HCT116 (cell line): Measurements from ENCODE around the gene UQCR11. TPM values are rescaled to one million over a fixed set of nuclear protein-coding genes. Genes with fewer than 3 reads are reported as not detected.

Source experiments
- ATAC-seq: fragments of 200-7000 bp; cut with Tn5 transposase; 2 replicates; pipeline ENCODE4 v1.9.1; 2020; ENCODE audit warnings: mild to moderate bottlenecking, moderate library complexity
- BruUV-seq: library from RNA; stranded (reverse); fragments of 400-500 nt; replicated peaks from 2 replicates; lab custom pipeline; 2021; lab: Mats Ljungman, UMichigan
- CTCF ChIA-PET: fragments of 300-600 bp; sonication (Branson Sonifier 250); formaldehyde crosslinking; loops from one replicate; lab custom pipeline; 2021; ENCODE audit warnings: antibody characterized with exemption; lab: Charles Lee
- POLR2A ChIA-PET: fragments of 300-600, 350-600 bp; sonication (Branson Sonifier 250); formaldehyde crosslinking; loops from one replicate; lab custom pipeline; 2021; ENCODE audit warnings: antibody characterized with exemption; lab: Charles Lee
- RAD21 ChIA-PET, 2 experiments: fragments of 300-600 bp; sonication (Branson Sonifier 250); formaldehyde crosslinking; loops; one replicate each; lab custom pipeline; 2023; ENCODE audit warnings: low total read pairs in 2 of 2; ENCODE audit not compliant: uncharacterized antibody in 2 of 2, unreplicated experiment in 2 of 2, low non-redundant PET in 1 of 2; lab: Charles Lee
- DNase-seq: peaks from one replicate; pipeline ENCODE4 v3.0.0-alpha.2; 2010; ENCODE audit warnings: low read depth, low spot score
- H2AFZ ChIP-seq: fragments of 200-600 bp; shearing (Covaris generic), sonication (generic); 2 replicates; pipeline ENCODE4 v1.6.1; 2017; ENCODE audit warnings: low read depth, mixed run types, mixed read lengths, antibody characterized with exemption, low read length; ENCODE audit not compliant: poor library complexity, severe bottlenecking
- H3K27ac ChIP-seq: 2 replicates; pipeline ENCODE4 v1.5.1; 2012; ENCODE audit warnings: low read depth, low read length
- H3K27me3 ChIP-seq: fragments of 200-600 bp; sonication (generic); 2 replicates; pipeline ENCODE4 v1.6.1; 2016; ENCODE audit warnings: mixed run types, low read length, mixed read lengths; ENCODE audit not compliant: insufficient read depth
- H3K36me3 ChIP-seq, 2 experiments: fragments of 200-500 bp in 1 of 2; fragments of 200-600 bp in 1 of 2; sonication (Bioruptor generic) in 1 of 2; sonication (generic) in 1 of 2; 2 replicates each; pipeline versions ENCODE4 v1.5.1 to v1.6.1; 2014 to 2016; ENCODE audit warnings: low read length in 2 of 2, inconsistent platforms in 1 of 2, mixed read lengths in 1 of 2, mixed run types in 1 of 2; ENCODE audit not compliant: insufficient read depth in 2 of 2, control insufficient read depth in 1 of 2
- H3K4me1 ChIP-seq, 2 experiments: fragments of 200-600 bp in 1 of 2; sonication (generic) in 1 of 2; 2 replicates each; pipeline versions ENCODE4 v1.5.1 to v1.6.1; 2012 to 2017; ENCODE audit warnings: low read length in 2 of 2, inconsistent platforms in 1 of 2, mild to moderate bottlenecking in 1 of 2, mixed read lengths in 1 of 2, mixed run types in 1 of 2, moderate library complexity in 1 of 2; ENCODE audit not compliant: insufficient read depth in 2 of 2, control insufficient read depth in 1 of 2
- H3K4me2 ChIP-seq: fragments of 200-600 bp; sonication (generic); 2 replicates; pipeline ENCODE4 v1.6.1; 2017; ENCODE audit warnings: mixed run types, low read length, mixed read lengths
- H3K4me3 ChIP-seq, 2 experiments: fragments of 200-600 bp in 1 of 2; sonication (generic) in 1 of 2; replicated peaks in 1 of 2; 2 replicates each; pipeline ENCODE4 v1.5.1; 2011 to 2016; ENCODE audit warnings: low read length in 2 of 2, control low read depth in 1 of 2, low read depth in 1 of 2, mild to moderate bottlenecking in 1 of 2, mixed read lengths in 1 of 2, mixed run types in 1 of 2
- H3K79me2 ChIP-seq: fragments of 200-600 bp; sonication (generic); 2 replicates; pipeline ENCODE4 v1.6.1; 2017; ENCODE audit warnings: mild to moderate bottlenecking, mixed run types, low read length, moderate library complexity, mixed read lengths; ENCODE audit not compliant: insufficient read depth
- H3K9ac ChIP-seq: fragments of 200-600 bp; sonication (generic); 2 replicates; pipeline ENCODE4 v1.6.1; 2016; ENCODE audit warnings: low read length, mixed read lengths
- H3K9me2 ChIP-seq: fragments of 200-600 bp; sonication (generic), shearing (Covaris generic); 2 replicates; pipeline ENCODE4 v1.6.1; 2017; ENCODE audit warnings: mixed run types, mild to moderate bottlenecking, moderate library complexity; ENCODE audit not compliant: insufficient read depth
- H3K9me3 ChIP-seq, 2 experiments: fragments of 200-500 bp in 1 of 2; fragments of 200-600 bp in 1 of 2; sonication (Bioruptor generic) in 1 of 2; sonication (generic) in 1 of 2; 2 replicates each; pipeline ENCODE4 v1.6.1; 2014 to 2017; ENCODE audit warnings: low read length in 2 of 2, mixed read lengths in 2 of 2, inconsistent platforms in 1 of 2, low read depth in 1 of 2, mild to moderate bottlenecking in 1 of 2, mixed run types in 1 of 2, moderate library complexity in 1 of 2; ENCODE audit not compliant: control insufficient read depth in 1 of 2, insufficient read depth in 1 of 2
- H4K20me1 ChIP-seq: fragments of 200-600 bp; sonication (generic), shearing (Covaris generic); 2 replicates; pipeline ENCODE4 v1.6.1; 2017; ENCODE audit warnings: mixed run types, mild to moderate bottlenecking, moderate library complexity; ENCODE audit not compliant: insufficient read depth
- CBX3 ChIP-seq: IDR thresholded peaks from 2 replicates; pipeline ENCODE4 v1.6.1; 2012; ENCODE audit warnings: low read depth
- EGR1 ChIP-seq: IDR thresholded peaks from 2 replicates; pipeline ENCODE4 v1.6.1; 2012; ENCODE audit warnings: low read depth
- ELF1 ChIP-seq: IDR thresholded peaks from 2 replicates; pipeline ENCODE4 v1.6.1; 2012; ENCODE audit warnings: low read depth, borderline replicate concordance
- EZH2 ChIP-seq: fragments of 200-600 bp; sonication (generic); IDR thresholded peaks from 2 replicates; pipeline ENCODE4 v1.6.1; 2017; ENCODE audit warnings: antibody characterized with exemption, mixed run types
- EZH2phosphoT487 ChIP-seq: fragments of 200-600 bp; IDR thresholded peaks from 2 replicates; pipeline ENCODE4 v1.6.1; 2018; ENCODE audit warnings: antibody characterized with exemption, borderline replicate concordance
- JUND ChIP-seq: IDR thresholded peaks from 2 replicates; pipeline ENCODE4 v1.6.1; 2012
- POLR2A ChIP-seq: IDR thresholded peaks from 2 replicates; pipeline ENCODE4 v1.7.0; 2011; ENCODE audit warnings: borderline replicate concordance; ENCODE audit not compliant: insufficient read depth, insufficient read length; ENCODE audit errors: extremely low read depth
- RAD21 ChIP-seq: IDR thresholded peaks from 2 replicates; pipeline ENCODE4 v1.6.1; 2012; ENCODE audit warnings: low read depth, mild to moderate bottlenecking
- YY1 ChIP-seq: IDR thresholded peaks from 2 replicates; pipeline ENCODE4 v1.6.1; 2011; ENCODE audit warnings: low read length, low read depth, moderate library complexity, mild to moderate bottlenecking; ENCODE audit not compliant: insufficient replicate concordance; ENCODE audit errors: extremely low read depth
- intact Hi-C: fragments of 100-400 bp; cut with micrococcal nuclease; formaldehyde crosslinking; loops from 2 replicates; pipeline ENCODE4 v1.10.0; 2022
- total RNA-seq: library from RNA; stranded (reverse); gene quantifications from one replicate; pipeline ENCODE4 v1.2.1, GENCODE V29; 2021; ENCODE audit not compliant: unreplicated experiment
- TF ChIP-seq, protein P1 (sequence below), 3 experiments: fragments of 200-600 bp in 1 of 3; sonication (generic) in 1 of 3; IDR thresholded peaks in 2 of 3; conservative IDR thresholded peaks in 1 of 3; 2 replicates each; pipeline ENCODE4 v1.5.1; 2012 to 2017; ENCODE audit warnings: low read depth in 2 of 3, low read length in 2 of 3, antibody characterized with exemption in 1 of 3, borderline replicate concordance in 1 of 3, control low read depth in 1 of 3, mild to moderate bottlenecking in 1 of 3, mixed read lengths in 1 of 3, mixed run types in 1 of 3, moderate library complexity in 1 of 3; ENCODE audit not compliant: insufficient read depth in 1 of 3

UQCR11 gene
- total RNA-seq, 1 experiment from 2014 or later = 303 TPM

DNA sequence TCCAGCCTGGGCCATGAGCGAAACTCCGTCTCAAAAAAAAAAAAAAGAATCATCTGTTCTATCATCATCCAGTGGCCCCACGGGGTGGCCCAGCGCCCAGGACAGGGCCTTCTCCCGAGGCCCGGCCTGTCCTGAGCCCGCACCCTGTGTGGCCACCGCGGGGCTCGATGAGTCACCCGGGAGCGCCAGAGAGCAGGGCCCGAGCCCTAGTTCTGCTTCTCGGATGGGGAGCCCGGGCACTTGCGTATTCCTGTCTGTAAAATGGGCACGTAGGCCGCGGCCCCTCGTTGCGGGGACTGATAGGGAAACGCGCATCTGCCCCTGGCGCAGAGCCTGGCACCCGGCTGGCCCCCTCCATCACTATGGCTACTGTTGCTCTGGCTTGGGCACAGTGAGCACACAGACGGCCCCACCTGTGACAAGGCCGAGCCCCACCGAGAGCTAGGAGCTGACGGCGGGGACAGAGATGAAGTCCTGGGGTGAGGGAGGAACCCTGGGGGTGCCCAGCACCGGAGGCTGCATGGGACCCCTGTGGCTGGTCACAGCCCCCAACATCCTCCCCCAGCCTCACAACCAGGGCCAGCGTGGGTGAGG, 21.3 kb upstream of the UQCR11 start:
- intact Hi-C loops = no loop called here
- Histone ChIP-seq H3K27me3 (no peaks in the 10 kb centered on the region), H3K4me1 (no peaks in the 10 kb centered on the region), H2AFZ (no peak overlapping the region), H3K79me2 (peaks cover 7% of the 10 kb centered on the region; the same call in 1 of the 2 replicates), H3K9ac (no peak overlapping the region), H4K20me1 (no peaks in the 10 kb centered on the region), H3K27ac (no peak overlapping the region), H3K36me3 (peaks cover 8 to 24% of the 10 kb centered on the region in 2 experiments; a peak in 2 of 4 replicates), H3K9me3 (no peaks in the 10 kb centered on the region), H3K4me3 (no peak overlapping the region)
- ChIA-PET RAD21 (no interaction called here), CTCF (no interaction called here)
- no peak for DNase-seq
- no peak for ATAC-seq
- TF ChIP-seq ELF1 = no peak
- TF ChIP-seq EZH2 = no peak
- TF ChIP-seq EZH2phosphoT487 = no peak
- no peak for TF ChIP-seq JUND
- TF ChIP-seq POLR2A = no peak
- TF ChIP-seq RAD21 = no peak
- TF ChIP-seq EGR1 = no peak
- no peak for TF ChIP-seq CBX3
- TF ChIP-seq, all 23 proteins: peak for 0
- H3K9me2 ChIP-seq = no peaks in the 10 kb centered on the region
- H3K4me2 ChIP-seq = no peak overlapping the region
- POLR2A ChIA-PET = no interaction called here
- no TSS peak for BruUV-seq

DNA sequence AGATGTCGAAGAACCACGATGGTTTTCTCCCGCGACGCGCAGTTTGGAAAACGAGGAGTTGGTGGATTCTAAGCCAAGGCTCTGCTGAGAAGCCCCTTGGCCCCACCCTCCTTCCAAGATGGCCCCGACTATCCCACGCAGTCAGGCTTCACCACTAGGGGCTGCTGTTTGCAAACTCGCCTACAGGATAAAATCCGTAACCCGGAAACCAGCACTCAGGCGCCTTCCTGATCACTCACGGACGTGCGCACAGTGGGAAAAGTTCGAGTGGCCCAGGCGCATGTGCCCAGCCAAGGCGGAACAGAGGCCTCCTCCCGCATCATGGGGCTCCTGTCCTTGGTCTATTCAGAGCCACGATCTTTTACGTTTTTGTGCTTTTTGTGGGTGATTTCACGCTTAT, 19.2 kb upstream of the UQCR11 start:
- ATAC-seq = peak; percentile 83
- Histone ChIP-seq H3K9me3 (no peaks in the 10 kb centered on the region), H3K9ac (no peak overlapping the region), H3K27me3 (no peaks in the 10 kb centered on the region), H4K20me1 (no peaks in the 10 kb centered on the region), H3K9me2 (no peaks in the 10 kb centered on the region), H2AFZ (no peak overlapping the region), H3K4me2 (no peak overlapping the region), H3K36me3 (peaks cover 11 to 37% of the 10 kb centered on the region in 2 experiments; a peak in 3 of 4 replicates)
- intact Hi-C loops = loop anchor here (2.0 kb wide), 1 partner anchor 188 kb away; the partner anchor contains the start of gene ATP8B3
- peak; percentile 43 for DNase-seq
- ChIA-PET RAD21 (no interaction called here), POLR2A (no interaction called here)
- no TSS peak for BruUV-seq
- TF ChIP-seq YY1 (peak; percentile 89), EGR1 (no peak), EZH2 (no peak), RAD21 (peak; percentile 67)
- TF ChIP-seq, protein P1, sequence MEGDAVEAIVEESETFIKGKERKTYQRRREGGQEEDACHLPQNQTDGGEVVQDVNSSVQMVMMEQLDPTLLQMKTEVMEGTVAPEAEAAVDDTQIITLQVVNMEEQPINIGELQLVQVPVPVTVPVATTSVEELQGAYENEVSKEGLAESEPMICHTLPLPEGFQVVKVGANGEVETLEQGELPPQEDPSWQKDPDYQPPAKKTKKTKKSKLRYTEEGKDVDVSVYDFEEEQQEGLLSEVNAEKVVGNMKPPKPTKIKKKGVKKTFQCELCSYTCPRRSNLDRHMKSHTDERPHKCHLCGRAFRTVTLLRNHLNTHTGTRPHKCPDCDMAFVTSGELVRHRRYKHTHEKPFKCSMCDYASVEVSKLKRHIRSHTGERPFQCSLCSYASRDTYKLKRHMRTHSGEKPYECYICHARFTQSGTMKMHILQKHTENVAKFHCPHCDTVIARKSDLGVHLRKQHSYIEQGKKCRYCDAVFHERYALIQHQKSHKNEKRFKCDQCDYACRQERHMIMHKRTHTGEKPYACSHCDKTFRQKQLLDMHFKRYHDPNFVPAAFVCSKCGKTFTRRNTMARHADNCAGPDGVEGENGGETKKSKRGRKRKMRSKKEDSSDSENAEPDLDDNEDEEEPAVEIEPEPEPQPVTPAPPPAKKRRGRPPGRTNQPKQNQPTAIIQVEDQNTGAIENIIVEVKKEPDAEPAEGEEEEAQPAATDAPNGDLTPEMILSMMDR (IDR thresholded peaks at IDR 0.05 in 2 of 3, conservative IDR thresholded peaks at IDR 0.05 in 1 of 3; ENCODE audit: borderline replicate concordance in 1 of 3, insufficient read depth in 1 of 3, low read depth in 2 of 3, low read length in 2 of 3) = peak; percentile 50 to 95 (median 86); a peak in 5 of 6 replicates
- TF ChIP-seq, all 23 proteins: peak for 3
- Histone ChIP-seq H3K27ac (no peak overlapping the region), H3K4me3 (no peak overlapping the region), H3K4me1 (no peaks in the 10 kb centered on the region), H3K79me2 (peaks cover 6% of the 10 kb centered on the region; the same call in 1 of the 2 replicates)
- CTCF ChIA-PET = no interaction called here
